HG02798 (cell line): ENCODE measurements around the gene TRAPPC10.

Source experiments
- ATAC-seq: cut with Tn5 transposase; IDR thresholded peaks from one replicate; pipeline ENCODE4 v1.9.1; 2021; ENCODE audit warnings: mild to moderate bottlenecking; ENCODE audit not compliant: unreplicated experiment, poor library complexity

TRAPPC10 gene

DNA sequence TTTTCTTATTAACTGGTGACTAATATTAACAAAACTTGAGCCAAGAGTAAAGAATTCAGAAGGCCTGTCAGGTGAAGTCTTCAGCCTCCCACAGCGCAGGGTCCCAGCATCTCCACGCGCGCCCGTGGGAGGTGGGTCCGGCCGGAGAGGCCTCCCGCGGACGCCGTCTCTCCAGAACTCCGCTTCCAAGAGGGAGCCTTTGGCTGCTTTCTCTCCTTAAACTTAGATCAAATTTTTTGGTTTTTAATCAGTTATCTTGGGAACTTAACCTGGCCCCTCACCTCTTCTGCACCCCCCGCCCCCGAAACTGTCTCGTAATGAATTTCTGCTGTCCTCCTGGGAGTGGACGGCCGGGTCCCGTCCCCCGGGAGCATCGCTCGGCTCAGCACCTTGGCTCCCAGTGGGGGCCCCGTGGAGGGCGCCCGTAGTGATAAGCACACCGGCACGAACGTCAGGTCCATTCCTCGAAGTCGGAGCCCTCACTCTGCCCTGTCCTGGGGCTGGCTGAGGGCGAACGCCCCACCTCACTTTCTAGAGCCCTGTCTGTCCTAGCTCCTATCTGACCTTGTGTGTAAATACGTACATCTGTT, 29.5 kb upstream of the TRAPPC10 start:
- ATAC-seq: no peak

DNA sequence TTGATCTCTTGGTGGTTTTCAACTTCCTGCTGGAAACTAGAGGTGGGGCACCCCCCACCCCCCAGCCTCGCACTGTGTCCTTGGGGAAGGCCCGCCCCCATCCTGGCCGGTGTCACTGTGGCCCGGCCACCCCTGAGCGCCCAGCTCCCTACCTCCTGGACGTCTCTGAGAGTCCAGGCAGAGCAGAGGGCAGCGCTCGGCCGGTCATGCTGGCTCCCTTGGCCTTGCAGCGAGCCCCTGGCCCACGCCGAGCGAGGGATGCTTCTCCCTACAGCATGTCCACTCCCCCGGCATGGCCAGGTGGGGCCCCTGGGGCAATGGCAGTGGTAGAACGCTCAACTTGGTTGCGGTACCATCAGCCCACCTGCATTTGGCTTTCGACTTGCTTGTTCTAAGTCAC, 28.7 kb upstream of the TRAPPC10 start:
- no peak for ATAC-seq

DNA sequence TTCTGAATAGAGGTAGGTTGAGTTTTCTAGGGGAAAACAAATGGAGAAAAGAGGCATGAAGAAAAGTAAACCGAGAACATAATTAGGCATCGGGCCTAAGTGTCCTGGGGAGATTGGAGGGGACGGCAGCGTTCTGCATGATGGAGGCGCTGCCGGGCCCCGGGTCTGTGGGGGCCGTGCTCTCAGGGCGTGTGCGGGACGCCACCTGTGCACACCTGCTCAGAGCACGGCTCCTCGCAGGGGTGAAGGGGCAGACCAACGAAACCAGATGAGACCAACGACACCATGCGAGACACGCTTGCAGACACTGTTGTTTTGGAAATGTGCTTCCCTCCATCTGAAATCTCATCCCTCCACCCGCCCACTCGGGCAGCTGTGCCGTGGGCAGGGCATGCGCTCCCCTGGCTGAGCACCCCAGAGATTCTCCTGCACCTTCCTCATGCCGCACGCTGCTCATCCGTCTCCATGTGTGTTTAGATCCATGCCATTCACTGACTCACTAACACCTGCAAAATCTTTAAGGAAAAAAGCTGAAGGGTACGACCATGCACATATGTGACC, 28.2 kb upstream of the TRAPPC10 start:
- no peak for ATAC-seq

DNA sequence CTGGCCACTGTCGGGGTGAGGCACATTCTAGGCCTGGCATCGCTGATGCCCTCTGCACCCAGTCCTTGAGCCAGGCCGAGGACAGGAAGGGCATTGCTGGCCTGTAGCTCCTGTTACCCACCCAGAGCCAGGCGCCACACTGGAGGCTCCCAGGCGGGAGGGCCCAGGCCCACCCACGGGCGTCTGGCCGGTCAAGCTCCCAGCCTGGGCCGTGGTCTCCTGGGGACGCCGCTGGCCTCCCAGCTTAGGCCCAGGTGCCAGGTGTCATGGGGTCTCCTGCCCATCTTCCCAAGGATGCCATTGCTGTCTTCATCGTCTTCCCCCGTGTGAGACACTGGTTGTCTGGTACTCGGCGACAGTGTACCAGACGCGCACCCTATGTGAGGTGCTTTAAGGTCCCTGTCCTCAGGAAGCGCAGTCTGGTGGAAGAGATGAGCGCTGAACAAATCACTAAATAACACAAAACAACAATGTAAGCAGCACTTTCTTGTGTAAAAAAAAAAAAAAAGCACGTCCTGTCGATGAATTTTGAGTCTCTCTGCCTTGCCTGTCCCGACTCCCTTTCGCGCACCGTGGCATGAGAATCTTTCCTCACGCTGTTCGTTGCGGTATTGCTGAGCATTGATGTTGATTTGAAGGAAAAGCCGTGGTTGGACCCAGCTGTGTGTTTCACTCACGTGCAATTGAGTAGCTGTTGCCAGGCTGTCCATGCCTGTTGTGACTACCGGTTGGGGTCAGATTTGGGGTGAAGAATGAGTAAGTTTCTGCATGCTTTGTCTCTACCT, 27.0 kb upstream of the TRAPPC10 start:
- ATAC-seq: no peak

DNA sequence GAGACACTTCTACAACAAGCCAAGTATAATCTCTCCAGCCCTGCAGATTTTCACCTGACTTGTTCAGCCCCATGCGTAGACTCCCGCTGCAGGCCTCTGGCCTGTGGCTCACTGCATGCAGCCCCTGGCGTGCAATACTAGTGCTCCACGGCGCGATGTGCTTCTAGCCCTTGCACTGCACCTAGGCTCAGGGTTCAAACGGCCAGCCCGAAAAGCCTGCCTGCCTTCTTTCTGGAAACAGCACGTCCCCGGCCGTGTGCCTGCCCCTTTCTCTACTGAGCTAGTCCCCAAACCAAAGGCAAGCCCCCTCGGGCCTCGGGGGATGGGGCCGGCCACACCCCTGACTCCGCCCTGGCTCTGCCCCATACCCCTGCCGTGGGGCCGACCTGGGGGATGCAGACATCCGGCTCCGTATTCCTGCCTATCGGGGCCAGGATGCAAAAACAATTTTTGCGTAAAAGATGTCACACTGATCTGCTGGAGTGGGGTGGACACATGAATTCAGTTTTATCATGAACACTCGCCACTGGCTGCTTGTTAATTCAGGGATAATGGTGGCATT, 26.3 kb upstream of the TRAPPC10 start:
- no peak for ATAC-seq

DNA sequence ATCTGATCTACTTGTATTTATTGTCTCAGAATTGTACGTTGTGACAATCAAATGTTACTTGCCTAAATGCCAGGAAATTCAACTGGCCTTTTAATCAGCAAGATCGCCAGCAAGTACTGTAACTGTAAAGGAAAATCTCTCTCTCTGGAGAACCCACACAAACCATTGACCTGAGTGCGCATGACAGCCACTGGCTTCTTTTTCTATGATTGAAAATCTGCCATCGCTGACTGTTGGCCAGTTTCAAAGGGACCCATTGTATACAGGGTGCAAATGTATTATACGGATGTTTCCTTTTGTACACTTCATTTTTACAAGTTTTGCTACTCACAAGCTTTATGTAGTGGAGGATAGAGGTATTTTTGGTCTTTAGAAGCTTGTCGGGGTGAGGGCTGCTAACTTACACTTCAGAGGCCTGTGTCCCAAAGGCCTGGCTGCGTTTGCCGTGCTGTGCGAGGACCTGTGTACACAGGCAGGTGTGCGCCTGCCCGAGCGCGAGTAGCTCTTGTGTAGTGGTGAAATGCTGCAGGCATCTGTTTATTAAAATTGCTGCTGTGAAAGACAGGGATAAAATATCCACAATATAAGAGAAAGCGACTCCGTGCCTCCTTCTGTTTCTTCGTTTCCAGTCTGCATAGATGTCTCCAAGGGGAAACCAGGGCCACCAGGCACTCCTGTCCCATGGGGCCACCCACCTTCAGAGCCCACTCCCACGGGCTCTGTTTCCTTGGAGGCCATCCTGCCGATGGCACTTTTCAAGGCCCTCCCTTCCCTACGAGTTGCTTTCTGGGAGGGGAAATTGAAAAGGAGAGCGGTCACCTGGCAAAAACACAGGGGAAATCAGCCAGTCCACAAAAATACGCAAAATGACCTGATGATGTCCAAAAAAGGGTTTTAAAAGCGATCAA, 25.3 kb upstream of the TRAPPC10 start:
- no peak for ATAC-seq

DNA sequence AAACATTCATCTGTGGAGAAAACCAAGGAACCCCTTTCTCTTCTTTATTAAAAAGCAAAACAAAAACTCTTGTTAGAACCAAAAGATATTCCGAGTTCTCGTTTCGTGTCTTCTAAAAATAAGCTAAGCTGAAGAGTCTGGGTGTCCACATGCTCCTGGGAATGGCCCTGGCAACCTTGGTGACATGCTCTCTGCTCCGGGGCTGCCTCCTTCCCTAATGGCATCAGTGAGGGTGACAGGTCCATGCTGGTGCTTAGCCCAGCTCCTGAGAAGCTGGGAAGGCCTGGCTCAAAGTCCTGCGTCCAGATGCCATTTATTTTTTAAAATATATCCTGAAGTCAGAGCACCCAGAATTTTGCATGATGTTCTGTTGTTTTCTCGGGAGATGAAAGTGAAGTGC, 24.6 kb upstream of the TRAPPC10 start:
- ATAC-seq: no peak

DNA sequence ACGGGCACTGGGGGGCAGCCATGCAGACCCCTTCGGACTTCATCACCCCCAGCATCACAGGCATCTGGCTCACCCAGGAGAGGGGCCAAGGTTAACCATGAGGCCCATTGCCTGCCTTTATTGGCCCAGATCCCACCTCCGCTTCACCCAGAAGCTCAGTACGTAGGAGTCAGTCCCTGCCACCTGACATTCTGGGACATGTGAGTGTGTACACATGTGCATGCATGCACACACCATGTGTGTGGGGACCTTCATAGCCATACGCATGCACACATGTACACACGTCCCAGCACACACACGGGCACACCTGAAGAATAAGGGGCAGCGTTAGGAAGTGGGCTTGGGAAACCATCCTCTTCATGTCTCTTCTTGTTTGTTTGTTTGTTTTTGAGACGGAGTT, 24.1 kb upstream of the TRAPPC10 start:
- ATAC-seq: no peak

DNA sequence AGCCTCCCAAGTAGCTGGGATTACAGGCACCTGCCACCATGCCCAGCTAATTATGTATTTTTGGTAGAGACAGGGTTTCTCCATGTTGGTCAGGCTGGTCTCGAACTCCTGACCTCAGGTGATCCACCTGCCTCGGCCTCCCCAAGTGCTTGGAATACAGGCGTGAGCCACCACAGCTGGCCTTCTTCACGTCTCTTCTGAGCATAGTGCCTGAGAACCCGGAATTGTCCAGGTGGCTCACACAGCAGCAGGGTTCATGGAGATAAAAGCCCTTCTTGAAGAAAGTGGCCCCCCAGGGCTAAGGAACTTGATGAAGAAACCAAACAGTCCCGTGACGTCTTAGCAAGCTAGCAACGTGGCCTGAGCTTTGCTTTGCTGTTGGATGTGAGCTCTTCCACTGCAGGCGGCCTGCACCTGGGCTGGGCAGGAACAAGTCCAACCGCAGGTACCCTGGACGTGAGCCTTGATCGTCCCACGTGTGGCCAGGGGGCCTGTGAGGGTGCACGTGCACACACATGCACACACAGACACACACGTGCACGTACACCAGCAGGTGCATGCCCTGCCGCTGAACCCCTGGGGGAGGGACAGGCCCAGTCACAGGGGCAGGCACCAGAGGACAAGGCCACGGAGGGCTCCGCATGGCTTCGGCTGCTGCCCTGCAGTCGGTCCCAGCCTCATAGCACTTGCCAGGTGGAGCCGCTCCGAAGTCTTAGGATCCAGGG, 23.4 kb upstream of the TRAPPC10 start:
- no peak for ATAC-seq

DNA sequence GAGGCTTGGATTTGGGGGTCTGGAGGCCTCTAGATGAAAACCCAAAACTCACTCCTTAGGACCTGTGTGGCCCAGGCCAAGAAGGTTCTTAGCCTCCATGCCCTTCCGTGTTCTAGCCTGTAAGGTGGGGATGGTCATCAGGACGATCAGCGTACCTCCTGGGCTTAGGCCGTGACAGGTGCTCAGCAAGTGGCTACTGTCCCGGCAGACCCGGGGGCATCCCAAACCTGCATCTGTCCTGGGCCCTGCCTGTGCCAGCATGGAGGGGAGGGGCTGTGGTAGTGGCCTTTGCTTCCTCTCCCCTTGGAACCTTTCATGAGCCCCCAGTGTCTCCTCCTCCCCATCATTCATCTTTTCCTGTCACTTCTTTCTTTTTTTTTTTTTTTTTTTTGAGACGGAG, 22.7 kb upstream of the TRAPPC10 start:
- ATAC-seq: no peak

DNA sequence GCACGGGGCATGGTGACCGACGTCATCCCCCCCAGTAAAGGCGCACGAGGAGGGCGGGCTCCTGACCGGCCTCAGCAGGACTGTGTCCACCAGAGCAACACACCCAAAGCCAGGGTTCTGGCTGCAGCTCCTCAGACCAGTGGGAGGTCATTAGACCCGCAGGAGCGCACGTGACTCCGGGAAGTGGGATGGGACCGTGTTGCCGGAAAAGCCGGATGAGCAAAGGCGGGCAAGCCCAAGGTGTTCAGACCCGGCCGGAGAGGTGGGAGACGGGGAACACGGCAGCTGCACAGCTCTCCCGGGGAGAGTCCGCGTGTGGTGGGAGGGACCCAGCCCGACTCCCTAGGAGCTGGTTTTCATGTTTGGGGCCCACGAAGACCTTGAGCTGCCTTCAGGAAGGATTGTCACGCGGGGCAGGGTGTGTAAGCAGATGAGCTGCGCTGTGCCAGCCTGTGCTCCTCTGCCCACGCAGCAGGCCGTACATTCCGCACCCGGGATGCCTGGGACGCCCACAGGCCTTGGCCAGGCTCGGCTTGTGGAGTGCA, 20.6 kb upstream of the TRAPPC10 start:
- ATAC-seq: no peak

DNA sequence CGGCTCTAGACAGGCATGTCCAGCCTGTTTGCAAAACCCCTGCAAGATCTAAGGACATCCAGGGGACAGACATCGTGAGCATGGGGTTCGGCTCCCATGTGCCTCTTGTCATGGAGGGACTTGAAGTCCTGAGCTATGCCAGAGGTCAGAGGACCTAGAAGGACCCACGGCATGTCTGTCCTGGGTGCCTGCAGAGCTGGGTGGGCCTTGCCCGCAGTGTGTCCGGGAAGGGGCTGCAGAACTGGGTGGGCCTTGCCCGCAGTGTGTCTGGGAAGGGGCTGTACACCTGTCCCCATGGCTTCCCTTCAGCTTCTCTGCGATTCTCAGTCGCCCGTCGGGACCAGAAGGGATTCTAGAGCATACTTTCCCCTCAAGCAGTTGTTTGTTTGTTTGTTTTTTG, 20.0 kb upstream of the TRAPPC10 start:
- ATAC-seq: no peak

DNA sequence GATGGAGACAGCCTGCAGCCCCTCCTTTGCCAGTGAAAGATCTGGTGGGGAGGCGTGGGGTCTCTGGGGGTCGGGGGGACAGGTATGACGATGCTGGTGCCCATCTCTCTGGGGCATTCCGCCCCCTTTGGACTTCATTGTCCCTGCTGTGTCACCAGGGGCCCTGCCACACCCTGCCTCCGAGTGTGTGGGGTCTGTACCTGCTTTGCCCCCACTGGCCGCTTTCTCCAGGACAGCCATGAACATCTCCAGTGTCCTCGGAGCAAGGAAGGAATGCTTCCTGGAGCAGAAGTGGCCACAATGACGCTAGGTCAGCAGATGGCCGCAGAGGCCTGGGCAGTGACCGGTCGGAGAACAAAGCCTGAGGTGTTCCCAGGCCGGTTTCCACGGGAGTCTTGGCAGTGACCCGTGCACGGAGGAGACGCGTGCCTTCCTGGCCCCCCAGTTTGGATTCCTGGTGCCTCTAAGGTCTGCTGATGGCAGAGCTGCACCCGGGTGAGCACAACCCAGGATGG, 18.6 kb upstream of the TRAPPC10 start:
- no peak for ATAC-seq

DNA sequence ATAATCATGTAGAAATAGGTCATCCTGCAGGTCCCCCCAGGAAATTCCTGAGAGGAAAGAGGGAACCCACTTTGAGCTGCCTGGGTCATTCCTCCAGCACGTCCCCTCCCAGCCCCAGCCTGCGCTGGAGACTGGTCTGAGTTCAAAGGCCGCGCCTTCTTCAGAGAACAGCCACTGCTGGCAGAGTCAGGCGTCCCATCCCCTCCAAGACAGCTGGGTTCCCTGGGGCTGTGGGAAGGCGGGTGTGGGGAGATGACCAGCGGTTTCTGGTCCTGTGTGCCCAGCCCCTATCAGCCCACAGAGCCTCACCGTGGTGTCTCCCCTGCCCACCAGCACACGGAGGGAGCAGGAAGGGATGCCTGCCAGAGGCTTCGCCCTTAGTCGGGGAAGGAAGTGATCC, 18.0 kb upstream of the TRAPPC10 start:
- ATAC-seq: no peak

DNA sequence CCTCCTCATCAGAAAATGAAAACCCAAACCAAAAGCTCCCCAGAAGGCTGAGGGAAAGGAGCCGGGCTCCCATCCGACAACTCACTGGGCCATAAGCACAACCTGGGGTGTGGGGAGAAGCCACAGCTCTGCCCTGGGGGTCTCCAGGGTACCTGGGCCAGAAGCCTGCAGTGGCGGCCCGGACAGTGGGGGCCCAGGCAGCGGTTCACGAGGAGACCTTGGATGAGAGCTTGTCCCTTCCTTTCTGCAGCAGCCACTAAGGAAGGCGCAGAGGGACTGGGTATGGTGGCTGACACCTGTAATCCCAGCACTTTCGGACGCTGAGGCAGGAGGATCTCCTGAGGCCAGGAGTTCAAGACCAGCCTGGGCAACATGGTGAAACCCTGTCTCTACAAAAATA, 17.5 kb upstream of the TRAPPC10 start:
- ATAC-seq: no peak

DNA sequence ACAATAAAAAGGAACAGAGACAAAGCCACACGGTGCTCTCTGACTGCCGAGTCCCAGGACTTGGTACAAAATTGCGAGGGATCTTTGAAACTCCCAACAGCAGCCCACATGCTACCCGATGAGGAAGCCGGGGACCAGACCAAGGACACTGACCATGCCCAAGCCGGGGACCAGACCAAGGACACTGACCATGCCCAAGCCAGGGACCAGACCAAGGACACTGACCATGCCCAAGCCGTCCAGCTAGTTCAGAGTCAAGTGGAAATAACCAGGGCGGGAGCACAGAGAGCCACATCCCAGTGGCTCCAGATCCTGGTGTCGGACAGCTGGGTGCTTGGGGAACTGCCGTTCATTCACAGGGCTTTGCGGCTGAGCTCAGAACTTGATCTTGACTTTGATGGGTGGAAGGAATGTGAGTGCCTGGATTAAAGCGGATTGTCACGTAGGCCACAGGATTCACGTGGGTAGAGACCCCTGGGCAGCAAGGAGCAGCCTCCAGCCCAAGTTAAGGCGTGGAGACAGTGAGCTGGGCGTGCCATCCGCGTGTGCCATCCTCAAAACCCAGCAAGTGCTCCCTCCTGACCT, 16.5 kb upstream of the TRAPPC10 start:
- ATAC-seq: no peak

DNA sequence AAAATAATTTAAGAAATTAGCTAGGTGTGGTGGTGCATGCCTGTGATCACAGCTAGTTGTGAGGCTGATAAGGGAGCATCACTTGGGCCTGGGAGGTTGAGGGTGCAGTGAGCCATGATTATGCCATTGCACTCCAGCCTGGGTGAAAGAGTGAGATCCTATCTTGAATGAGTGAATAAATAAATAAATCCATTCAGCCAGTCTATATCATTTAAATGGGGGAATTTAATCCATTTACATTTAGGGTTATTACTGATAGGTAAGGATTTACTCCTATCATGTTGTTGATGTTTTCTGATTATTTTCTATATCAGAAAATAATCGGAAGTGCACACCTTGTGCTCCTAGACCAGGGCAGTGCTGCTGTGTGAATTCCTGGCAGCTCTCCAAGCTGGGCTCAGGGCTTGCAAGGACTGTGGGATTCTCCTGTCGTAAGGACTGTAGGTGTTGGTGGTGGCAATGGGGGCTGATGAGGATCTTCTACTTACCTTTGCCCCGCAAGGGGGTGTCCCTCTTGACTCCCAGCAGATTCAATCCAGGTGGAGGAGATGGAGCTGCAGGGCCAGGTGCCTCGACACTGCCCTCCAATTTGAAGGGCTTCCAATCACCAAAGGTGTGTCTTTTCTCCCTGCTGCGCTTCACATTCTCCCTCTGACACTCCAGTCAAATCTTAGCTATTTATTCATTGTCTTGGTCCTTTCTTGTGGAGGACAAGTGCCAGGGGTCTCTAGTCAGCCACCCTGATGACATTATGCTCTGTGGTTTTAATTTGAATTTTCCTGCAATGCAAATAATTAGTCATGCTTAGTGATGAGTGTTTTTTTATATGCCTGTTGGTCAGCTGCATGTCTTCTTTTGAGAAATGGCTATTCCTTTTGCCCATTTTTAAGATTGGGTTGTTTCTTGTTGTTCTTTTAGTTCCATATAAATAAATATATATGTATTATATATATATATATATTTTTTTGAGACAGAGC, 14.1 kb upstream of the TRAPPC10 start:
- ATAC-seq: no peak

DNA sequence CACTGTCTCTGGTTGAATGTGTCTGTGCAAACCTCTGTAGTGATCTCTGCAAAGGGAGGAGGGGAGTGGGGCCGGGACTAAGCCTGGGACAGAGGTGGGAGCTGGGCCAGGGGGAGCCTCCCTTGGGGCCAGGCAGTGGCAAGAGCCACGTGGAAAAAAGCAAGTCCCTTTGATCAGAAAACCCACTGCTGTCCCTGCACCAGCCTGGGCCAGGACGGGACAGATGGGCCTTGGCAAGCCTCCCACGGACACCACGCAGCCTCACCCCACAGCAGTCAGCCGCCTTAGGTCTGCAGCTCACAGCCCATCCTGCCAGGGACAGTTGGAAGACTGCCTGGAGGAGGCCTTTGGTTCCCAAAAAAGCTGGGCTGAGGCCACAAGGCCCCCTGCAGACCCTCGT, 11.7 kb upstream of the TRAPPC10 start:
- ATAC-seq: no peak
